OCI-M2 (cell line): ENCODE results near the gene ESPNL.
A peak's percentile ranks its signal among the peaks of the same experiment; 100 is the strongest.
"Not testable (repeated sequence)": the region's sequence is repeated elsewhere in the genome, so short reads cannot be mapped to it uniquely, and the experiment has no call there.

ENCODE experiments used
- DNase-seq: peaks from one replicate; lab custom pipeline; 2025; ENCODE audit not compliant: unreplicated experiment; lab: John Stamatoyannopoulos, UW

Gene ESPNL, protein sequence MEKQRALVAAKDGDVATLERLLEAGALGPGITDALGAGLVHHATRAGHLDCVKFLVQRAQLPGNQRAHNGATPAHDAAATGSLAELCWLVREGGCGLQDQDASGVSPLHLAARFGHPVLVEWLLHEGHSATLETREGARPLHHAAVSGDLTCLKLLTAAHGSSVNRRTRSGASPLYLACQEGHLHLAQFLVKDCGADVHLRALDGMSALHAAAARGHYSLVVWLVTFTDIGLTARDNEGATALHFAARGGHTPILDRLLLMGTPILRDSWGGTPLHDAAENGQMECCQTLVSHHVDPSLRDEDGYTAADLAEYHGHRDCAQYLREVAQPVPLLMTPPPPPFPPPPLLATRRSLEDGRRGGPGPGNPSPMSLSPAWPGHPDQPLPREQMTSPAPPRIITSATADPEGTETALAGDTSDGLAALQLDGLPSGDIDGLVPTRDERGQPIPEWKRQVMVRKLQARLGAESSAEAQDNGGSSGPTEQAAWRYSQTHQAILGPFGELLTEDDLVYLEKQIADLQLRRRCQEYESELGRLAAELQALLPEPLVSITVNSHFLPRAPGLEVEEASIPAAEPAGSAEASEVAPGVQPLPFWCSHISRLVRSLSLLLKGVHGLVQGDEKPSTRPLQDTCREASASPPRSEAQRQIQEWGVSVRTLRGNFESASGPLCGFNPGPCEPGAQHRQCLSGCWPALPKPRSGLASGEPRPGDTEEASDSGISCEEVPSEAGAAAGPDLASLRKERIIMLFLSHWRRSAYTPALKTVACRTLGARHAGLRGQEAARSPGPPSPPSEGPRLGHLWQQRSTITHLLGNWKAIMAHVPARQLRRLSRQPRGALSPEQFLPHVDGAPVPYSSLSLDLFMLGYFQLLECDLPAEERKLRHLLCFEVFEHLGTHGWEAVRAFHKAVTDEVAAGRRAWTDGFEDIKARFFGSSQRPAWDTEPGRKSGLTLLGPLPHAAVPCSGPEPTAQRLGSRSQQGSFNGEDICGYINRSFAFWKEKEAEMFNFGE

DNA sequence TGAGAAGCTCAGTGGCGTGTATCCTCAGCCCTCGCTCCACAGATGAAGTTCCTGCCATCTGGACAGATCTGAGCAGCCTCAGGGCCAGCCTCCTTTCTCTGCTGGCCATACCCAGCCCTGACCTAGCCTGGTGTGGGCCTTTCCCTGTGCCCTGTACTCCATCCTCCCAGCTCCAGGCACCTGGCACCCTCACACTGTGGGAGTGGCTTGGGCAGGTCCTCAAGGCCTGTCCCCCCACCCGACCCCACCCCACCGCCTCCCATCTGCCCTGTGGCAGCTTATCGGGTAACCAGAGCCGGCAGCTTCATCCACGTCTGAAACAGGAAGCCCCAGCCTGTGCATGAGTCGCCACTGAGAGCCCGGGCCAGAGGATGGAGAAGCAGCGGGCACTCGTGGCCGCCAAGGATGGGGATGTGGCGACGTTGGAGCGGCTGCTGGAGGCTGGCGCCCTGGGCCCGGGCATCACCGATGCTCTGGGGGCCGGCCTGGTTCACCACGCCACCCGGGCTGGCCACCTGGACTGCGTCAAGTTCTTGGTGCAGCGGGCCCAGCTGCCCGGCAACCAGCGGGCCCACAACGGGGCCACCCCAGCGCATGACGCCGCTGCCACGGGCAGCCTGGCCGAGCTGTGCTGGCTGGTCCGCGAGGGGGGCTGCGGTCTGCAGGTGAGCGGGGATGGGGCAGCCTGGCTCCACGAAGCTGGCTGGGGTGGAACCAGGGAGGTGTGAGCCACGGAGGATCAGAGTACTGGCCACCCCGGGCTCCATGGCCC lies at the start of gene ESPNL:
Gene ESPNL (plus strand): TSS at position 292 of the 772 bp plus-strand sequence. CDS start 80 bp downstream, at position 372.
- no peak for DNase-seq

DNA sequence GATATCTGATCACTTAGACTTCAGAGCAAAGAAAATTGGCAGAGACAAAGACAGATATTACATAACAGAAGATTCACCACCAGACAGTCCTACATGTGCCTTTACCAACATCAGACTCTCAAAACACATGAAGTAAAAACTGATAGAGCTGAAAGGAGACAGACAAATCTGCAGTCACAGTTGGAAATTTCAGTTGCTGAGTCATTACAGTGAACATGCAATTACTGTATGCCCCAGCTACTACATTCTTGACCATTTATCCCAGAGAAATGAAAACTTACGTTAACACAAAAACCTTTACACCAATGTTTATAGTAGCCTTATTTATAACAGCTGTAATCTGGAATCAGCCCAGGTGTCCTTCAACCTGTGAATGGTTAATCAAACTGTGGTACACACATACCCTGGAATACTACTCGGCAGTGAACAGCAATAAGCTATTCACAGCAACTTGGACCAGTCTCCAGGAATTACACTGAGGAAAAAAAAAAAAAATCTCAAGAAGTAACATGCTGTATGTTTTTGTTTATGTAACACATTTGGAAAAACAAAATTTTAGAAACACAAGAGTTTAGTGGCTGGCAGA lies 46.9 kb upstream of the ESPNL start:
- DNase-seq, result no peak

DNA sequence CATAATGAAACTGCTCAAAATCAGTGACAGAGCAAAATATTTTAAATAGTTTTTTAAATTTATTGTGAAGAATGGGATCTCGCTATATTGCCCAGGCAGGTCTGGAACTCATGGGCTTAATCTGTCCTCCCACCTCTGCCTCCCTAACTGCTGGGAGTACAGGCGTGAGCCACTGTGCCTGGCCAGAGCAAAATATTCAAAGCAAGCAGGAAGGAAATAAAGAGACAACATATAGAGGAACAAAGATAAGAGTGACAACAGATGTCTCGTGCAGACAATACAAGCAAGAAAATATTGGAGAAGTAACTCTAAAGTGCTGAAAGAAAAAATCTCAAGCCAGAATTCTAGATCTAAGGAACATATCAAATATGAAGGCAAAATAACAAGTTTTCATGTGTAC lies 44.3 kb upstream of the ESPNL start:
- DNase-seq, result no peak

DNA sequence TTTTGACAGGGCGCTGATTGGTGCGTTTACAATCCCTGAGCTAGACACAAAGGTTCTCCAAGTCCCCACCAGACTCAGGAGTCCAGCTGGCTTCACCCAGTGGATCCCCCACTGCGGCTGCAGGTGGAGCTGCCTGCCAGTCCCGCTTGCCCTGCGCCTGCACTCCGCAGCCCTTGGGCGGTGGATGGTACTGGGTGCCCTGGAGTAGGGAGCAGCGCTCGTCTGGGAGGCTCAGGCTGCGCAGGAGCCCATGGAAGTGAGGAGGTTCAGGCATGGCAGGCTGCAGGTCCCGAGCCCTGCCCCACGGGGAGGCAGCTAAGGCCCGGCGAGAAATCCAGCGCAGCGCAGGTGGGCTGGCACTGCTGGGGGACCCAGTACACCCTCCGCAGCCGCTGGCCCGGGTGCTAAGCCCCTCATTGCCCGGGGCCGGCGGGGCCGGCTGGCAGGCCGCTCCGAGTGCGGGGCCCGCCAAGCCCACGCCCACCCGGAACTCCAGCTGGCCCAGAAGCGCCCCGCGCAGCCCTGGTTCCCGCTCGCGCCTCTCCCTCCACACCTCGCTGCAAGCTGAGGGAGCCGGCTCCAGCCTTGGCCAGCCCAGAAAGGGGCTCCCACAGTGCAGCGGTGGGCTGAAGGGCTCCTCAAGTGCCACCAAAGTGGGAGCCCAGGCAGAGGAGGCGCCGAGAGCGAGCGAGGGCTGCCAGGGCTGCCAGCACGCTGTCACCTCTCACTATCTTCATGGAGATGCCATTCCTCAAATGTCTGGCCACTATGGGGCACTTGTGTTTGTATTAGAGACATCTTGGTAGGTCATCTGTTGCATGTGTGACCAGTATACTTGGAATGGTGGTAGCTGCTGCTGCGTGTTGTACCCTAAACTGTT lies 42.2 kb upstream of the ESPNL start:
- not testable (repeated sequence) for DNase-seq

DNA sequence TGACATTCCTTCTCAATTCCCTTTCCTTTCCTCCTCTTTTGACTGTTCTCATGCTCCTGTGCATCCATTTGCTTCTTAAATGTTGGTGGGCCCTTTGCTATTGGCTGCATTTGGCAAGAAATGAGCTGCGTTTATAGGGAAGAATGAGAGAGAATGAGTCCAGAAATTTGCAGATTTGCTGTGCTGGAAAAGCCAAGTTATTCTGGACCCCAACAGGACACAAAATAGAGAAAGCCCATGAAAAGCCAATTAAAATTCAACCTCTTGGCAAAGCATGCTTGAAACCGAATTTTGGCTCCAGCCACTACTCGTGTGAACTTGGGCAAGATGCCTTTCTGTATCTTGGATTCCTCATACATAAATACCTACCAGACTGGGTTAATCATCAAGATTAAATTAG lies 40.6 kb upstream of the ESPNL start:
- no peak for DNase-seq

DNA sequence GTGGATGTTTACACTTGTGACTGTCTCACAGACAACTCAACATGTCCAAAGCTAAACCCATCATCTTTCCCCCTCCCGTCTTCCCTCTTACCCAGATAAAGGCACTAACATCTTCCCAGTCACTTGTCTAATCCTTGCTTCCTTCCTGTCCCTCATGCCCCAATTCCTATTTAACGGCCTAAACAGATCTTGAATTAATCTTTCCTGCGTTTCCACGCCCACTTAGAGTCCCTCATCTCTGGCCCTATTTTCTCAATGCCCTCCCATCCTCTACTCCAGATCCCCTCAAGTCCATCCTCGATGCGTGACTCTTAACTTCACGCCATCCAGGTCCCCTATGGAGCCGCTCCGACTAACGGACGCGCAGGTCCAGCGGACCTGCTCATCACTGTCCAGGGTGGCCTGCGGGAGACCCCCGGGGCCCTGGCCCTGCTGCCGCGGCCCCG lies 40.0 kb upstream of the ESPNL start:
- DNase-seq, result no peak

DNA sequence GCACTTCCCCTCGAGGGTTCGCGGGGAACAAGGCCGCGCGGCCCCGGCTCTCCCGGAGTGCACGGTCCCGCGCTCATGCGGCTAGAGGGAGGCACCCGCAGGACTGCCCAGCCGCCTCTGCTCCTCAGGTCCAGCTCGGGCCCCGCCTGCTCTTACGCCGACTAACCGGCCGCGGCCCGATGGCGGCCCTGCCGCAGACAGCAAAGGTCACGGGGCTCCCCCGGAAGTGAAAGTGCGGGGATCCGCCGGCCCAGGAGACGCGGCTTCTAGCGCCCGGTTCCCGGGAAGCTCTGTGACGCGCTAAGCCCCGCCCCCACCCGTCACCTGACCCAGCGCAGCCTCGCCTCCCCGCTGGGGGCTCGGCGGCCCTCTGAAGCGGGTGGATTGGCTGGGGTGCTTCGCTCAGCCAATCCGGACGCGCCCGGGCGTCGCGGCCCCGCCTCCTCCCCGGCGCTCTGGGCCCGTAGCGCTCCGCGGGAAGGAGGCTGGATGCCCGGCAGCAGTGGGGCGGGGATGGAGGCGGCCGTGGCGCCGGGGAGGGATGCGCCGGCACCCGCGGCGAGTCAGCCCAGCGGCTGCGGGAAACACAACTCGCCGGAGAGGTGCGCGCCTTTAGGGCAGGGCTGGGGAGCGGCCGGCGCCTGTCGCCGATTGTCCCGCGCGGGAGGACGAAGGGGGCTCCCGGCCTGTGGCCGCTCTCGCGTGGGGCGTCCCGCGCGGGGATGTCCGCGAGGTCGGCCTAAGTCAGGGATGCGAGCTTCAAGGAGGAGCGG lies 39.4 kb upstream of the ESPNL start, which contains the start of gene SCLY:
Gene SCLY (plus strand): TSS at position 460 of the 773 bp plus-strand sequence. CDS start 54 bp downstream, at position 514.
- DNase-seq, result peak; percentile 27

DNA sequence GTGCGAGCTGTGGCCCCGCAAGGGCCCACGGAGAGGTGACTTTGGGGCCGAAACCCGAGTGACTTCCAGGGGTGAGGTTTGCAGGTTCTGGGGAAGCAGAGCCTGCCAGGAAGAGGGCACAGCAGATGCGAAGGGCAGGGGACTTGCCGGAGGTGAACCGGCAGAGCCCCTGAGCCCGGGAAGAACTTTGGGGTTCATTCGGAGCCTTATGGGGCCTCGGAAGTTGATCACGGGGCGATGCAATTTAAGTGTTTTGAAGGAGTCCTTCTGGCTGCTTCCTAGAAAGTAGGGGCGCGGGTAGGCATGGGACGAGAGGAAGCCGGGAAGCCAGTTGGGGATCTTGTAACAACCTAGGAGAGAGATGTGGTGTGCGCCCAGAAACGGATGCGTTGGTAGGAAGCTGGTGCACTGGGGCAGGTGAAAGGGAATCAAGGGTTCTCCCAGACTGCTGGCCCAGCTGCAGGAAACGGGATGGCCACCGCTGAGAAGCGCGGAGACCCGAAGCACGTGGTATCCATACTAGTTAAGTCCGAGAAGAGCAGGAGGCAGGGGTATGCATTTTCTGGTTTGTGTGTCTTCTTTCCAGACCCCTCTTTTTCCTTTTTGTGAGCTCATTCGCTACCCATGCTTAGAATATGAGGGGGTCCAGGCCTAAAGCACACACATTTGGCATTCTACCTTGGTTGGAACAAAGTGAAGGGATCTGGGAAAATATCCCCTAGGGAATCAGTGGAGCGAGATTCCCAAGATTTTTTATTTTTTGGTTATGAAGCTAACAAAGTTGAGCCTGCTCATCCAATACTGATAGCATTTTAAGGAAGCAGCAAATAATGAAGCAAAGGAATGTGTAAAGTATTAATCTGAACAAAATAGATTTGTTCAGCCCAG lies 38.6 kb upstream of the ESPNL start:
- no peak for DNase-seq

DNA sequence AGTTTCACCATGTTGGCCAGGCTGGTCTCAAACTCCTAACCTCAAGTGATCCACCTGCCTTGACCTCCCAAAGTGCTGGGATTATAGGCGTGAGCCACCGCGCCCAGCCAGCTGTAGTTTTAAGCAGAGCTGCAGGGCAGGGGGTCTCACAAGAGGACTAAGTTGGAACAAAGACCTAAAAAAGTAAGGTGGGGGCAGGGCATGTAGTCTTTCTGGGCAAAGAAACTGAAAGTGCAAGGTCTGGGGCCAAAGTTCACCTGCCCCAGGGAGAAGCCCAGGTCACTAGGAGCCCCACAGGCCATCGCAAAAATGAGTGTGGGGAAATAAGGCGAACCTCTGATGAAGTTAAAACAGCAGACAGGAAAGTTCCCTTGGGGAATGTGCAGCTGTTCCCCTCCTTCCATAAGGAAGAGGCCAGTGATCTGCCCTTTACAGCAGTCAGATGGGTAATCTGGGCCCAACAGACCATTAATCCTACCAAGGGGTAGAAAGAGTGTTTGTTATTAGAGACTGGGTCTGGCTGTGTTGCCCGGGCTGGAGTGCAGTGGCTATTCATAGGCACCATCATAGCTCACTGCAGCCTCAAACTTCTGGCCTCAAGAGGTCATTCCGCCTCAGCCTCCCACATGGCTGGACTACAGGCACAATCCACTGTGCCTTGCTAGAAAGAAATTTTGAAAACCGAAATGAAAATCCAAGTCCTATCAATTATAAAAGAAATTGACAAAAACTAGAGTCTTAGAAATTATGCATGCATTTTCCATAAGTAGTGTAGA lies 36.5 kb upstream of the ESPNL start:
- DNase-seq, result no peak

DNA sequence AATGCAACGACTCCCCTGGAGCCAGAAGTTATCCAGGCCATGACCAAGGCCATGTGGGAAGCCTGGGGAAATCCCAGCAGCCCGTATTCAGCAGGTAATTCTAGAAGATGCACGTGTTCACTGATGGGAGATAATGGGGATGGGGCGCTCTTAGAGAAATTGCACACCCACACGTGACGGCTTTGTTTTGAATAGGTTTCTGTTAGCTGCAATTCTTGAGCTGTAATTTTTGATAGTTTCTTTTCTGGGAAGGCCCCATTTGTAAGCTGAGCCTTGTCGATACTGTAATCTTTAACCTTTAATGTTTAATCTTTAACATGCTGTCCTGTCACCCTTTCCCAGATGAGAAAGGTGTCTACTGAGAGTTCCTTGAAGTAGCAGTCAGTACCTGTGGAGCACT lies 35.8 kb upstream of the ESPNL start:
- no peak for DNase-seq

DNA sequence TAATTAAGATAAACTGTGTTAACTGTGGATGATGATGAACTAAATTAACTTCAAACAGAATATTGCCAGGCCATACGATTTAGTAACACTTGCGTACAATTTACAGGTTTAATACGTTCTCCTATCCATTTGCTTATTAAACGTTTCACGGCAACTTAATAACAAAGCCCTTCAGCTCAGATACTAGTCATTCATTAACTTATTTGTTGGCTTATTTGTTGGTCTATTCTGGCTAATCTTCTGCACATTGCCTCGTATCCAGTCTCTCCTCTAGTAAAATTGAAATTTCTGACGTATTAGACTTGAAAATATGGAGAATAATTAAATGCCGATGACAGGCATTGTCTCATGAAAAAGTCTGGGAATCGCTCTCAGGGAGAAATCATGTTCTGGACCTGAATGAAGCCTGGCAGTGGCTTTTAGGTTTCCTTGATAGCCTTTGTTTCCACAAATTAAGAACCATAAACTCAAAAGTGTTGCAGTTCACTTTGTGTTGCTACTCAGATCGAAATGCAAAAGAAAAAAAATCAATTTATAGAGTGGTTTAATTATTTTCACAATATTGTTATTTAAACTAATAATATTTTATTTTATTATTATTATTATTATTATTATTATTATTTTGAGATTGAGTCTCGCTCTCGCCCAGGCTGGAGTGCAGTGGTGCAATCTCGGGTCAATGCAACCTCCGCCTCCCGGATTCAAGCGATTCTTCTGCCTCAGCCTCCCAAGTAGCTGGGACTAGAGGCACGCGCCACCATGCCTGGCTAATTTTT lies 34.9 kb upstream of the ESPNL start:
- no peak for DNase-seq

DNA sequence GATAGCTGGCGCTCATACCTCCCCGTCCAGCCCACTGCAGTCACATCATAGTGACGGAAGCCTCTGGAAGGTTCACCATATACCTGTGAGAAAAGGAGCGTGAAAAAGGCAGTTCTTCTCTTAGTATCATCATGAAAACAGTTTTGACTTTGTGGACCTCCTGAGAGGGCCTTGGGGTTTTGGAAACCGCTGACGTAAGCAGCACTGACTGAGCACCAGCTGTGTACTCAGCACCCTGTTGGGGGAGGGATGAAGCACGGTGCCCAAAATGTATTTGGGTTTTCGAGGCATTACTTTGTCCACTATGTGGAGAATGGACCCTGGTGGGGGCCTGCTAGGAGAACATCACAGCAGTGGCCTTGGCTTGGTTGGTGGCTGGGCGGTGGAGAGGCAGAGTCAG lies 33.9 kb upstream of the ESPNL start:
- no peak for DNase-seq

DNA sequence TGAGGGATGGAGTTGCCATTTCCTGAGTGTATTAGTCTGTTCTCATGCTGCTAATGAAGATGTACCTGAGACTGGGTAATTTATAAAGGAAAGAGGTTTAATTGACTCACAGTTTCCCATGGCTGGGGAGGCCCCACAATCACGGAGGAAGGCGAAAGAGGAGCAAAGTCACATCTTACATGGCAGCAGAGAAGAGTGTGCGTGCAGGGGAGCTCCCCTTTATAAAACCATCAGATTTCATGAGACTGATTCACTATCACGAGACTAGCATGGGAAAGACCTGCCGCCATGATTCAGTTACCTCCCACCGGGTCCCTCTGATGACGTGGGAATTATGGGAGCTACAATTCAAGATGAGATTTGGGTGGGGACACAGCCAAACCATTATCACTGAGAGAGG lies 33.4 kb upstream of the ESPNL start:
- not testable (repeated sequence) for DNase-seq

DNA sequence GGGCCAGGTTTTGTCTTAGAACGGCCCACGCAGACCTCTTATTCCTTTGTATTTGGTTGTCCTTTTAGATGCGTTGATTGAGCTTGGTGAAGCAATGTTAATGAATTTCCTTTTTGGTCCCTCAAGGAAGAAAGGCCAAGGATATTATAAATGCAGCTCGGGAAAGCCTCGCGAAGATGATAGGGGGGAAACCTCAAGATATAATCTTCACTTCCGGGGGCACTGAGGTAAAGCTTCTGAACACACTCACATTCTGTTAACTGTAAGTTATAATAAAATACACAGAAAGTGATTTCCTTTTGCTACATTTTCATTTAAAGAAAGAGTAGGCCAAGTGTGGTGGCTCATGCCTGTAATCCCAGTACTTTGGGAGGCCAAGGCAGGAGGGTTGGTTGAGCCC lies 32.2 kb upstream of the ESPNL start:
- no peak for DNase-seq

DNA sequence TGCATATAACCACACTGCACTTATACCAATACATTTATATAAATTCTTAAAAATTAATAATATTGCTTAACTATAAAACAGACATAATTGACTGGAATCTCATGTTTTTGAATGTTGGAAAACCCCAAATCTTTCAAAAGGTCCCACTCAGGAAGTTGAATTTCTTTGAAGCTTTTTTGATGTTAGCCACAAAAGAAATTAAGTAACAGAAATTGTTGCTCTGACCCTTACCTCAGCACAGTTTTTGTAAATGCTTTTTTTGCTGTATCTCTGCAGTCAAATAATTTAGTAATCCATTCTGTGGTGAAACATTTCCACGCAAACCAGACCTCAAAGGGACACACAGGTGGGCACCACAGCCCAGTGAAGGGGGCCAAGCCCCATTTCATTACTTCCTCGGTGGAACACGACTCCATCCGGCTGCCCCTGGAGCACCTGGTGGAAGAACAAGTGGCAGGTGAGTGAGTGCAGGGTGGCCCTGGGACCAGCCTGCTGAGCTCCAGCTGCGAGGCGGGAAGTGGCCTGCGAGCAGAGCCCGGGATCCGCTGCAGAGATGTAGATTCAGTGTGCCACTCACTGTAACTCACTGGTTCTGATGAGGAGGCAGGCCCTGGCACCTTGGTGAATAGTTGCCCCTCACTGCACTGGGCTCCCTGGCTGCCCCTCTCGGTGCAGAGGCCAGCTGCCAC lies 31.0 kb upstream of the ESPNL start:
- no peak for DNase-seq

DNA sequence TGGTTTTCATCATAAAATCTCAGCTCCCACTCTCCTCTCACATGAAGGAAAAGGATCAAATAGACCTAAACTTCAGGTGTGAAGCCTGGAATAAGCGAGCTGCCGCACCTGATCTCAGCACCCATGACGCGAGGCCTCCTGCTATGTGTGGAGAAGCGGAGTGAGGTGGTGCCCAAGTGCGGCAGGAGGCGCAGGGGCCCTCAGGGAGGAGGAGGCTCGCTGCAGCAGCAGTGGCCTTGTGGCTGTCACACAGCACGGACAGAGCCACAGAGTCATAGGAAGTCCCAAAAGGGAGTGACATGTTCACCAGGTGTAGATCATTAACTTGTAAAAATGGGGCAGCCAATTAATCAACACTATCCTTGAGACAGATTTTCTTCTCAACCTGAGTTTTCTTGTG lies 30.3 kb upstream of the ESPNL start:
- no peak for DNase-seq
